ENCODE measurements around the gene PMEL.

DNA sequence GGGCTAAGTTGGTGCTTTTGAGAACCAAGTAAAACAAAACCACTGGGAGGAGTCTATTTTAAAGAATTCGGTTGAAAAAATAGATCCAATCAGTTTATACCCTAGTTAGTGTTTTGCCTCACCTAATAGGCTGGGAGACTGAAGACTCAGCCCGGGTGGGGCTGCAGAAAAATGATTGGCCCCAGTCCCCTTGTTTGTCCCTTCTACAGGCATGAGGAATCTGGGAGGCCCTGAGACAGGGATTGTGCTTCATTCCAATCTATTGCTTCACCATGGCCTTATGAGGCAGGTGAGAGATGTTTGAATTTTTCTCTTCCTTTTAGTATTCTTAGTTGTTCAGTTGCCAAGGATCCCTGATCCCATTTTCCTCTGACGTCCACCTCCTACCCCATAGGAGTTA is 6.2 kb upstream of the PMEL start:
- TF ChIP-seq, protein P1, sequence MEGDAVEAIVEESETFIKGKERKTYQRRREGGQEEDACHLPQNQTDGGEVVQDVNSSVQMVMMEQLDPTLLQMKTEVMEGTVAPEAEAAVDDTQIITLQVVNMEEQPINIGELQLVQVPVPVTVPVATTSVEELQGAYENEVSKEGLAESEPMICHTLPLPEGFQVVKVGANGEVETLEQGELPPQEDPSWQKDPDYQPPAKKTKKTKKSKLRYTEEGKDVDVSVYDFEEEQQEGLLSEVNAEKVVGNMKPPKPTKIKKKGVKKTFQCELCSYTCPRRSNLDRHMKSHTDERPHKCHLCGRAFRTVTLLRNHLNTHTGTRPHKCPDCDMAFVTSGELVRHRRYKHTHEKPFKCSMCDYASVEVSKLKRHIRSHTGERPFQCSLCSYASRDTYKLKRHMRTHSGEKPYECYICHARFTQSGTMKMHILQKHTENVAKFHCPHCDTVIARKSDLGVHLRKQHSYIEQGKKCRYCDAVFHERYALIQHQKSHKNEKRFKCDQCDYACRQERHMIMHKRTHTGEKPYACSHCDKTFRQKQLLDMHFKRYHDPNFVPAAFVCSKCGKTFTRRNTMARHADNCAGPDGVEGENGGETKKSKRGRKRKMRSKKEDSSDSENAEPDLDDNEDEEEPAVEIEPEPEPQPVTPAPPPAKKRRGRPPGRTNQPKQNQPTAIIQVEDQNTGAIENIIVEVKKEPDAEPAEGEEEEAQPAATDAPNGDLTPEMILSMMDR (IDR thresholded peaks at IDR 0.05; ENCODE audit: poor library complexity) = no peak
- TF ChIP-seq EZH2phosphoT487 (IDR thresholded peaks at IDR 0.05; ENCODE audit: low read depth, severe bottlenecking, unreplicated experiment) (no peak), EZH2 (IDR thresholded peaks at IDR 0.05; ENCODE audit: borderline replicate concordance) (no peak)
